ENCODE measurements around the gene CA10. TPM values are rescaled to one million over a fixed set of nuclear protein-coding genes. Genes with fewer than 3 reads are reported as not detected.

CA10 gene
- total RNA-seq, 1 donor = not detected

DNA sequence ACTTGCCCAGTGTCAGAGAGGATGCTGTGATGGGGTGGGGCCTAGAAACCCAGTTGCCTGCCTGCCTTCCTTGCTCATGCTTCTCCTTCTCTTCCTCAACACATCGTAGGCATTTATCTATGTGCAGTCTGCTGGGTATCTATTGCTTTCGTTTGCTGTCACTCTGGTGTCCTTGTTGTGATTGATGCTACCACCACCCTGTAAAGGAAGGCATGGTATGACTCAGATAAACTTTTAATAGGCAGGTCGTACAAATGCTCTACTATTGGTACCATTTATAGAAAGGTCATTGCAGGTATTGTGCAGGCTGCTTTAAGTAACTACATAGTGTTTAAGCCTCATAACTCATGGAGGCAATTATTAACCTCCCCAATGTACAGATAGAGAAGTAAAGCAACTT, 529.3 kb downstream of the CA10 start:
- H3K4me3 ChIP-seq (ENCODE audit: low read depth, low read length) = no peak overlapping the region
- no peak for DNase-seq (ENCODE audit: low read depth)
- no peak for TF ChIP-seq CTCF (IDR thresholded peaks at IDR 0.05; ENCODE audit: insufficient read depth, low read depth, low read length)

DNA sequence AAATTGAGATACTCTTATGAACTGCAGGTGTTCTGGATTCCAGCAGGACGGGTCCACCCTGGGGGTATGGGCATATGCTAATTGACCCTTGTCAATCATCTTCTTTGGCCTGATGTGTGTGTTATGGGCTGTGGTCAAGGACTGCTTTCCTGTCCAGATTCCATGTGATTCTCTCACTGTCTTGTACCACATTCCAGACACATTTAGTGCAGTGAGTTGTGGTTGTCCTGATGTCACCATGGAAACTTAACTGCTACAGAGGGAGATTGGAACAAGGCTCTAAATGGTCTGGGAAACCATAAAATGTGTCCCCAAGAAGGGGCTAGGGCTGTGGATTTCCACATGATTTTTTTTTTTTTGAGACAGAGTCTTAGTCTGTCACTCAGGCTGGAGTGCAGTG, 530.7 kb downstream of the CA10 start:
- H3K4me3 ChIP-seq (ENCODE audit: low read depth, low read length) = no peak overlapping the region
- DNase-seq (ENCODE audit: low read depth) = no peak
- TF ChIP-seq CTCF (IDR thresholded peaks at IDR 0.05; ENCODE audit: insufficient read depth, low read depth, low read length) = no peak

GRCh38 chr17:51618476-51618875, 540.0 kb downstream of the CA10 start:
- no peak for TF ChIP-seq CTCF (IDR thresholded peaks at IDR 0.05; ENCODE audit: insufficient read depth, low read depth, low read length)
- H3K4me3 ChIP-seq (ENCODE audit: low read depth, low read length) = no peak overlapping the region

GRCh38 chr17:51617986-51618385, 540.5 kb downstream of the CA10 start:
- H3K4me3 ChIP-seq (ENCODE audit: low read depth, low read length) = no peak overlapping the region
- TF ChIP-seq CTCF (IDR thresholded peaks at IDR 0.05; ENCODE audit: insufficient read depth, low read depth, low read length) = no peak
- DNase-seq (ENCODE audit: low read depth) = no peak

More at GRCh38 chr17:51618476-51618875, 540.0 kb downstream of the CA10 start:
- DNase-seq (ENCODE audit: low read depth) = no peak

GRCh38 chr17:51613255-51613654, 545.3 kb downstream of the CA10 start:
- H3K4me3 ChIP-seq (ENCODE audit: low read depth, low read length) = no peak overlapping the region
- TF ChIP-seq CTCF (IDR thresholded peaks at IDR 0.05; ENCODE audit: insufficient read depth, low read depth, low read length) = no peak

DNA sequence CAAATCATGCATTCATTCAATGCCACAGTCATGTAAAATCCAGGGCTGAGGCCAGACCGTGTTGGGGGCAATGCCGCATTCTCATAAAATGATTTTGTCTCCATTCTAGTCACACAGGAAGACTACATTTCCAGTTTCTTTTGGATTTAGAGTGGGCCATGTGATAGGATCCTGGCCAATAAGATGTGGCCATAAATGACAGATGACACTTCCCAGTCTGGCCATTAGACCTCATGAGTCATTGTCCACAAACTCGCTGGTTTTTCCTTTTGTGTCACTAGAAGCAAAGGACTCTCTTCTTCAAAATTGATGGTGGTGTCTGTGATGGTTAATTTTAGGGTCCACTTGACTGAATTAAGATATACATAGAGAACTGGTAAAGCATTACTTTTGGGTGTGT, 545.8 kb downstream of the CA10 start:
- no peak overlapping the region for H3K4me3 ChIP-seq (ENCODE audit: low read depth, low read length)
- TF ChIP-seq CTCF (IDR thresholded peaks at IDR 0.05; ENCODE audit: insufficient read depth, low read depth, low read length) = no peak
- DNase-seq (ENCODE audit: low read depth) = no peak

More at GRCh38 chr17:51613255-51613654, 545.3 kb downstream of the CA10 start:
- no peak for DNase-seq (ENCODE audit: low read depth)

- DNase-seq (ENCODE audit: low read depth) = no peak
- no peak for TF ChIP-seq CTCF (IDR thresholded peaks at IDR 0.05; ENCODE audit: insufficient read depth, low read depth, low read length)
- no peak overlapping the region for H3K4me3 ChIP-seq (ENCODE audit: low read depth, low read length)
These were observed 546.9 kb downstream of the CA10 start for GRCh38 chr17:51611585-51611984.
